ENCODE results near the gene PRUNE2.

PRUNE2 gene

DNA sequence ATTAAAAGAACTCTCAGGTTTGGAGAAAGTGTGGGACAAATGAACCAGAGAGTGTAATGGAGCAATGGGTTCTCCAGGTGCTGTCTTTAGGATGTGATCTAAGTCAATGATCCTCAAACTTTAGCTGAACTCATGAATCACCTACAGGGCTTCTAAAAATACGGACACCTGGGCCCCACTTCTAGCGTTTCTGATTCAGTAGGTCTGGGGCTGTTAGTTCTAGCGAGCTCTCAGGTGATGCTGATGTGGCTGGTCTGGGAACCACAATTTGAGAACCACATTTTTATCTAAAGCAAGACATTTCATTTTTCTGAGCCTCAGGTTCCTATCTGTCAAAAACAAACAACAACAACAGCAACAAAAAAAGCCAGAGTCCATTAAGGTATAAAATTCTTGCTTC, 176.8 kb downstream of the PRUNE2 start:
- no peak for DNase-seq

DNA sequence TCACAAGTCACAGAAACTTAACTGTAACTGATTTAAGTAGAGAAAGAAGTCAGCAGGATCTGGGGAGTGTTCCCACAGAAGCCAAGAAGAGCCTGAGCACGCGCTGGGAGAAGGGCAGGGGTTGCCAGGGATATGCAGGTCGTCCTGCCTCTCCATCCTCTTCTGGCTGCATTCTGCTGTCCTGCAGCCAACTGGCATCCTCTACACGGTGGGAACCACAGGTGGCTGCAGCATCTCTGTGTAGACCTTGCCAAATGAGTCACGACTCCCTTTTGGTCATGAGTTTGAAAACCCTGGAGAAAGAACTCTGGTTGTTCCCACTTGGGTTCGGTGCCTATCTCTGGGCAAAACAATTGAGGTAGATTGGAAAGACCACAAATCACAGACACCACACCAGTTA, 180.0 kb downstream of the PRUNE2 start:
- DNase-seq, result no peak

DNA sequence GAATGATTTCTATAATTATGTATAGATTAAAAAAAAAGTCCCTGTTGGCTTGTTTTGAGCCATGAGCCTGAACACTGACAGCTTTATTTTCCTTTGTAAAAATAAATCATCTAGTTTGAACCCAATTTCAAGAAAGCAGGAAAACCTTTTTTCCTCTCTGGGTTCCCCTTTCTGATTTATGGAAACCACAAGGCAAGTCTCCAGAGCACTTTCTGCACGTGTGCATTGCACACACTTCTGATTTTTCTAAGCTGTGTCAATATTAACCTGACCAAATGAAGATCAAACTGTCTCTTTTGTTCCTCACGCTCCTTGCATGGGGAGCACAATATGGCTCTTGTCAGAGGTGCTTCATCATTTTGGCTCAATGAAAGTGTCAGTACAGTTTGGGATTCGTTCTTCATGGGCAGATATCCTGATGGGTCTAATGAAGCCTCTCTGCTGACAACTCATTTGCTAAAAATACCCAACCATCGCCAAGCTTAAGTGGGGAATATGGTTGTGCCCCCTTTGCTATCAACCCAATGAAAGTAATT, 180.8 kb downstream of the PRUNE2 start:
- peak; percentile 58 to 71 for DNase-seq

DNA sequence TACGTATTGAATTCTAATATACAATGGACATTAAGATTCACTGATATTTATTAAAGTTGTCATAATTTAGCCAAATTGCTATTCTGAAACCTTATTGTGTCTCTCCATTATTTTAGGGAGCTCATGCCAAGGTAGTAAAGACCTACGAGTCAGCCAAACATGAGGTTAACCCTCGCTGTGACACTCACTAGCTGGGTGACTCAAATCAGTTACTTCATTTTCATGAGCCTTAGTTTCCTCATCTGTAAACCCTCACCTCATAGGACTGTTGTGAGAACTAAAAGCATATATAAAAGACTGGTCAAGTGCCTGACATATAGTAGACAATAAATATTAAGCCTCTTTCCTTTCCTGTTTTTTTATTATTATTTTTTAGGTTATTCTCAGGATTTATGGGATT, 185.7 kb downstream of the PRUNE2 start:
- DNase-seq, result no peak

DNA sequence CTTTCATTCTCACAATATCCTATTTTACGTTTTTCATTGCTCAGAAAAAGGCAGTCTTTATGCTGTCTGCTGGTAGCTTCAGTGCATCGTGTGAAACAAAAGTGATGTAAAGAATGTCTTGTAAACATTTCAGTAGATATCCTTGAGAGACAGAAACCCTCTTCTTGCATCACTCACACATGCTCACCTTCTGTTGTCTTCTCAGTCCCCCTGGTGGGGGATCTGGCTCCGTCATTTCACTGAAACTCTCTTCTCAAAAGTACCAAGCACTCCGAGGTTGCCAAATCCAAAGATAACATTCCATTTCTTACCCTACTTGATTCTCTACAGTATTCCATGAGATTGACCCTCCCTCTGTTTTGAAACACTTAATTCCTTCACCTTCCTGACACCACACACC, 187.7 kb downstream of the PRUNE2 start:
- DNase-seq, result no peak

DNA sequence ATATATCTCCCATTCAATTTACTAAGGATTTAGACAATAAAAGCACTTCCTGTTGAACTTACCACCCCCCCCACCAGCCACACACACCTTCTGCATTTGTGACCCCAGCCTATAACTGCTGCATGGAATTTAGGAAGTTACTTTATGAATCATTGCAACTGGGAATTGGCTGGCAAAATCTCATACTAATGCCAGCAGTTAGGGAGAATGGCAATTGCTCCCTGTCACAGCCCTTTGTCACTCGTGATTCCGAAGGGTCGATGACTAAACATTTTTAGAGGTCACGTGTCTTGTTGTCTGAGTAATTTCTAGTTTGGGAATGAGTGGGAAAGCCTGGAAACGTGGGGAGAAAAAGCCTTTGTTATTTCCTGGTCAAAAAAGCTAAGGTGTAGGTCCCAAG, 188.3 kb downstream of the PRUNE2 start:
- DNase-seq, result no peak

DNA sequence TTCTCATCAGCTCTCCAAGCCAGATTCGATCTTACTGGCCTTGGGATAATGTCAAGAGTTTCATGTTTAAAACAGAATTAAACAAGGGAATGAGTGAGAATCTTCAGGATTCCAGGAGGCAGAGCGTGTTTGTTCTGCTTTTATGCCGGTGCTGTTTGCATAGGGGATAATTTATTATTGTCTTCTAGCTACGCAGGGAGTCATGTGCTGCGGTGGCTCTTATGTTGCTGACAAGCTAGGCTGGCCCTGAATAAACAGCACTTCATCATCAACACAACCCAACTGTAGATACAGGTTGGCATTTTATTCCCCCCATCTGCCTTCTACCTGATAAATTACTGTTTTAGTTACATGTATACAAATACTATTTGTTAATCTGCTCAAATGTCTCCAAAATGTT, 188.7 kb downstream of the PRUNE2 start:
- no peak for DNase-seq

DNA sequence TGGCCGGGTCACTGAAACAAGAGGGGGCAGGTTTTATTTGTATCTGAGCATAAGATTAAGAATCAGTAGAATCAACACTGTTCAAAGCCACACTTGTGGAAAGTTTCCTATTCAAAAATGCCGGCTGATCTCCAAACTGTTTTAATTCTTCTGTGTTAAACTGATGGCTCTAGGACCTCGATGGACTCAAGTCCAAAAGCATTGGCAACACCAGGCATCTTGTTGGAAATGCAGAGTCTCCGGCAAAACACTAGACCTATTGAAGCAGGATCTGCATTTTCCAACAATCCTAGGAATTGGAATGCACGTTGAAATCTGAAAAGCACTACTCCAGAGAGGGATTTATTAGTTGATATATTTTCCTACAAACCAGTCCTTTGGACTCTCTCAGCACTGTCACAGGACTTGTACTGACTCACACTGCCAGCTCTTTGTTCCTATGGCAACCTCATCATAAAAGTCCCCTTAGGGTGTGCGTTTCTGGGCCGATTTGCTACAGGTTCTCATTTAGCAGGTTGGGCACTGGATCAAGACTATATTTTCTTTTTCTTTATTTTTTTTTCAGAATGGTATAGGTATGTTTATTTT, 189.7 kb downstream of the PRUNE2 start:
- DNase-seq, result no peak

DNA sequence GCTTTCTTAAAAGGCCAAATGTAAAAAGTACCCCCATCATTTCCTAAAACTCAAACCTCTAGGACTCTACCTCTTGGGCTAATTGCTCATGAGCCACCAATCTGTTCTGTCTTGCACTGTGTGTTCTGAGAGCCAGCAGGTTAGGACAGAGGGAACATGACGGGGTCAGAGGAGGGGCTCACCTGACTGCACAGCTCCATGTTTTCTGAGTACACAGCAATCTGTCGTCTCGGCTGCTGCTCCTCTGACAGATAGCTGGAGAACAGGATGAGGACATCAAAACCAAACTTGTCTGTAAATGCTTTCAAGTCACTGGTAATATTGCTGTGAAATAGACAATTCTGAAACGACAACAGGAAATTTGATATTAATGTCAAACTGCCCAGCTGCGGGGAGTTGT, 192.5 kb downstream of the PRUNE2 start:
- no peak for DNase-seq

DNA sequence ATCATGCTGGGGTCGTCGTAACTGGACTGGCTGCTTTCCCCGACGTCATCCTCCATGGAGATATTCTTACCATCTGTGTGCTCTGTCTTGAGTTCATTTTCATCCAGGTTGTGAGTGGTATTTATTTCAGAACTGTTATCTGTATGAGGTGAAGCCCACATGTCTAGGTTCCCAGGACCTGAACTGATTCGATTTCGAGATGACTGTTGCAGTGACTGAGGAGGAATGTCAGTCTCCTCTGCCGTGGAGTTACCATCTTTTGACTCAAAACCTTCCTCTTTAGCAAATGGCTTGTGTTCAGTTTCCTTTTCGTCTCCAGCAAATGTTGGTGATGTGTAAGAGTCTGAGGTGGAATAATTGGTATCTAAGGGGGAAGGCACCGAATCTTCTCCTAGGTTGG, 196.9 kb downstream of the PRUNE2 start:
- no peak for DNase-seq

DNA sequence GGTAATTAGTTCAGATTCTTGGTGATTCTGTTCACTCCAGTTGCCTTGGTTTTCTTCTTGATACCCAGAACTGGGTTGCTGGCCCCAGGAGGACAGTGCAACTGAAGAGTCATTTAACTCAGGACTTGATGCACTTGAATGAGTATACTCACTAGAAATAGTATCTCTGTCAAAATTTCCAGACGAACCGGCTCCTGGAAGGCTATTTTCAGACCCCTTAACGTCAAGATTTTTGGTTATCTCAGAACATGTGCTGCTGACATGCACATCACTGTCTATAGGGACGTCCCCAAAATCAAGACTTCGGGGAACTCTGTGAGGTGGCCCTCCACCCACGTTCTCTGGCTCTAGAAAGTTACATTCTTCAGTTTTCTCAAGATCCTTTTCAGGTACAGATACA, 198.4 kb downstream of the PRUNE2 start:
- no peak for DNase-seq

DNA sequence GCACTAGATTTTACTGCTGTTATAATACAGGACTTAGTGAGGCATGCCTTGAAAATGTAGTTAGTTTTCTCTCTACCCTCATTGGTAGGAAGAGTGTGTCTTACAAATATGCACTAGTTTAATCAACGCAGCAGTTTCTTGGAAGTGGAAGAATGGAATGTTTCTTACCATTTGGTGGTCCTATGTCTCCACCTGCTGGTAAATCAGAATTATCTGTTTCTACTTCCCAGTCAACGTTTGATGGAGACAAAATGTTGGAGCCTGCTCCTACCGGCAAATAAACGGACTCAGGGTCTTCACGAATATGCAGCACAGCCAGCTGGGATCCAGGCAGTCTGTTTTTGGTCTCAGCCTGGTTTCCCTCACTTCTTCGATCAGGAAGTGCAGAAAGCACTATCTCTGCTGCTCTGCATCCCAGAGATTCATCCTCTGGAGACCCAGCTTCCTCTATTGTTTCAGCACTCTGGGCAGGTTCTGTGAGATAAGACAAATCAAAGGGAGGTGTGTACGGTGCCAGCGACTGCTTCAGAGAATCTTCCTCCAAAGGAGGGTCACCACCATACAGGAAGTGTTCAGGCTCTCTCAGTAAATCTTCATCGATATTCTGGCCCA, 201.2 kb downstream of the PRUNE2 start:
- peak; percentile 24 to 66 for DNase-seq

DNA sequence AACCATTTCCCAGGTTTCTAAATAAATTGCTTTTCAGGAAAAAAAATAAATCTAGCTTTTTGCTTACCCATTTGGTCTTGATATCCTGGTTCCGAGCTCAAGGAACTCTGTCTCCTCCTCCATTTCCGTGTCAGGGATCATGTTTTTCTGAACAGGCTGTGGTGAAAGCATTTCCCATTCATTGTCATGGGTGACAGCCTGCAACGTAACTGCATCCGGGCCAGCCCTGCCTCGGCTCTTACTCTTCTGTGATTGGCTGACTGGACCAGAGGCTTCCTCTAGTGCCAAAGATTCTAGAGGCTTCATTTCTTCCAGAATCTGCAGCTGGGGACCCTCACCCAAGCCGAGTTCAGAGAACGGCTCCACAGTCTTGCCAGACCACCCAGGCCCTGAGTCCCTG, 202.6 kb downstream of the PRUNE2 start:
- DNase-seq, result no peak

DNA sequence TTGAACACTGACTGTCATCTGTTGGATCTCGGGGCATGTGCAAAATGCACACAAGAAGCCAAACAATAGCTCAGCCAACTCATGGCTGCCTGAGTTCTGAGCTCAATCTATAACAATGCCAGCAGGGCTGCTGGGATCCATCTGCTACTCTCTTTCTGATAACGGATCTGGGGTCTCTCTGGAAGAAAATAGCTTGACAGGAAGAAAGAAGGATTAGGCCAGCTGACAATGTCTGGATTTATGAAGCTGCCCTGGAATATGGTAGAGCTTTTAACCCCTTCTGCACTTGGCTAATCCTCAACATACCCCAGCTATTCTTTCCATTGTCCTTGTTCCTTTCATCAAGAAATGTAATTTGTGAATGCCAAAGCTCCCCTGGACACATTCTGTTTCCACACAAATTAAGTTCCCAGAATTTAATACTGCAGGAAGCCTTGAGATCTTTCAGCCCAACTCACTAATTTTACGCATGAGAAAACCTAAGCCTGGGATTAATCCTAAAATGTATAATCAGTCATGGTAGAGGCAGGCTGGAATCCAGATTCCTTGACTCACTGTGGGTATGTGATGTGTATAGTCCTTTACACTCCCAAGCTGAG, 204.4 kb downstream of the PRUNE2 start:
- DNase-seq, result no peak

DNA sequence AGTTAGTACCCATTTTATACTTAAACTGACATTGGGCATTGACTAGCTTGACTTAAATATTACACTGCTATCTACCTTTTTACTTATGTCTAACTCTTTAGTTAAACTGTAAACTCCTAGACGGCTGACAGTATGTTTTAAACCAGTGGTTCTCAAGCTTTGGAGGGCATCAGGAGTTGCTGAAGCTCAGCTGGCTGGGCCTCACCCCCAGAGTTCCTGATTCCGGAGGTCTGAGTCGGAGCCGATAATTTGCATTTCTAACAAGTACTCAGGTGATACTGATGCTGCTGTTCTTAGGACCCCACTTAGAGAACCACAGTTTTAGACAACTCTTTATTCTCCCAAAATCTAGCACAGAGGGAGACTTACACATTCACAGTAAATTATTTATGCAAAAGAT, 205.0 kb downstream of the PRUNE2 start:
- DNase-seq, result no peak

DNA sequence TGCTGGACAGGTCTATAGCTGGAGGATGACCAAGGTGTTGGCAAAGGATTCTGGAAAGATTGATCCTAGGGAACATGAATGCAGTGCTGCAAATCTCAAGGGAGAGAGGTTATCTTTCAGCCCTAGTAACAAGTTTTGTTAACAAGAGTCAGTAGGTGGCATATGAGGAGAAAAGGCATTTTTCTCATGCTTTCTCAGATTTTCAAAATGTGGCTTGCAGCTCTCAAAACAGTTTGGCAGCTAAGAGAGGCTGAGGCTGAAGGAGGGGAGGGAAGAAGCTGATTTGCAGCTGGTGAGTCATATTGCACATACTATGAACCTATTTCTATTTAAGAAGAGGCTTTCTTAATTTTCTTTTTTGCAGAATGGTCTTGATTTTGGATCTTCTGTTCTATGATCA, 205.9 kb downstream of the PRUNE2 start:
- no peak for DNase-seq

DNA sequence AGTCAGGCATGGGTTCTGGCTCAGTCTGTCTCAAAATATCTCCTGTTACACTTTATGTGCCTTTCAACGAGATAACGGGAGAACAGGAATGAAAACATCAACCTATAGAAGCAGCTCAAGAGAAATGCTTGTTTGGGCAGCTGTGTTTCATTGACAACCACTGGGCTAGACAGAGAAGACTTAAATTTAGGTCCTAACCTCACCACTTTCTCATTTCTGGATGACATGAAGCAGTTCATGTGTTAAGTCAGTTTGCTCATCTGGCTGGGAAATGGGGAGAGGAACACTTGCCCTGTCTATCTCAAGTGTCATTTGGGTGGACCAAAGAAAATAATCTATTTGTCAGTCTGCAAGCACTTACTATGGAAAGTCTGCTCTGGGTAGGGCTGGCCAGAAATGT, 208.4 kb downstream of the PRUNE2 start:
- DNase-seq, result no peak

DNA sequence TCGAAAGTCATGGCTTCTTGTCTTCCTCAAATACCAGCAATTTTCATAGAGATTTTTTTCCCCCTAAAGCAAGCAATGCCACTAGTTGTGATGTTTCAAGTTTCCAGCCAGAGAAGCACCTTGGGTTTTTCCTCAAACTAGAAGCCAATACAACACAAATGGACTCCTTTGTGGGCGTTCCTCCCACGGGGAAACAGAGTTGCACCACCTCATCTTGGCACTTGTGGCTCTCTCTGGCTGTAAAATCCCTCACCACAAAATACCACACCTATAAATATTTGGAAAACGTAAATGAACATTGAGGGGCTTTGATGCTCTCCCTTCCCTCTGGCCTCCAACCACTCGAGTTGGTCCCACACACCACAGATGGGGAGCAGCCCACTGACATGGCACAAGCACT, 208.8 kb downstream of the PRUNE2 start:
- DNase-seq, result no peak

DNA sequence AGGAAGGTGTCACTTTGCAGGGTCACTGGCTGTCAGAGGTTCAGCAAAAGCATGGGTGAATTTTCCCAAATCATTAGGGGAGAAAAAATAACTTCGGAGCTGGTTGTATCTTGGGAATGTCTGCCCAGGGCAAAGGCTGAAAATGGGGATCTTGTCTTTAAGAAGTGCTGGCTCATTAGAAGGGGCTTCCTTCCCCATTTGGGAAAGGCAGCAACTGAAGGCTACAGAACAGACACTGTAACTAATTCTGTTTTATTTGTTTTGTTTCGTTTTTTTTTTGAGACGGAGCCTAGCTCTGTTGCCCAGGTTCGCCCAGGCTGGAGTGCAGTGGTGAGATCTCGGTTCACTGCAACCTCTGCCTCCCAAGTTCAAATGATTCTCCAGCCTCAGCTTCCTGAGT, 212.0 kb downstream of the PRUNE2 start:
- no peak for DNase-seq

DNA sequence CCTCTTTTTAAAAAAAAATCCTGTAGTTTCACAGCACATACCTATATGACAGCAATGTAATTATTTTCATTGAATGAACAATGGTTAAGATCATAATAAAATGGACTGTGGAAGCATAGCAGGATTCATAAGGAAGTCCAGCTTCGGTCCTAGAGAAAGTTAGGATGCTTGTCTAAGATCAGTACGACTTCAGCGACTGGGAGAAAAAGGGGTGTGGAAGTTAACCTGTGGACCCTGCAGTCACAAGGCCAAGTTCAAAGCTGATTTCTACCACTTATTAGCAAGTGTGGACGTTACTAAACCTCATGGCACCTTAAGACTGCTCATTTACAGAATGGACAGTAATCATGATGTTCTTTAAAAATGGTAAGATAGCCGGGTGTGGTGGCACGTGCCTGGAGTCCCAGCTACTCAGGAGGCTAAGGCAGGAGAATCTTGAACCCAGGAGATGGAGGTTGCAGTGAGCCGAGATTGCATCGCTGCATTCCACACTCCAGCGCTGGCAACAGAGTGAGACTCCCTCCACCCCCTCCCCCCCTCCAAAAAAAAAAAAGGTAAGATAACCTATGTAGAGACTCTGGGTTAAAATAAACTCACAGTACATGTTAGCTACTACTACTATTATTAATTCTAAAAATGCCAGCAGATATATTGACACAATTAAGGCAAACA, 213.3 kb downstream of the PRUNE2 start:
- DNase-seq, result no peak

DNA sequence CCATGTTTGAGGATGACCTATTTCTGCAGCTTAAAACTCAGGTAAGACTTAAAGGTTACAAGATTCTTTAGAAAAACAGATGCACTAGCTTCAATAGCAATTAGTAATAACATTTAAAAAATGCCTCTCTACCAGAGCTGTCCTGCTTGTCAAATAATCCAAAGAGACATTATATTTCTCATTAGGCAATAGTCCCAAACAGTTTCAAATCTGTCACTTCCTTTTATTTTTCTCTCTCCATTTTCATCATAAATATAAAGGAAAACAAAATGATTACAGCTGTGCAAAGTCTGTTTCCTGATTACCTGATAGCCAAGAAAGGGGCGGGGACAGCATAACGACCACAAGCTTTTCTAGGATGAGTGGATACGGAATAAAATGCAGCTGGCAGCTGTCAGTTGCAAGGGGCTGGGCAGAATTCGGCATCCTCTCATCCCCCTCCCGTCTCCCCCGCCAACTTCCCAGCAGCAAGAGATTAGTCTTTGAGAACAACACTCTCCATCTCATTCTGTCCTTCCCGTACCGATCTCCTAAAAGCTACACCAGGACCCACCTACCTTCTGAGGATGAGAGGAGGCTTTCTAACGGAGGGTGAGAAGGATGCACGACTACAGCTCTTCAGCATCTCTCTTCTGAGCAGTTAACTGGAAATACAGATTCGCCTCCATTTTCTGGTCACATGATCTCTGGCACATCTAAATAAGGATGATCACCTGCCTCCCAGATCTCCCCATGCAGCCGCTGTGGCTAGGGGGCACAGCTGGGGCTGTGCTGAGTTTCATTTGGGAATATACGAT, 214.2 kb downstream of the PRUNE2 start:
- DNase-seq, result peak; percentile 16 to 31

DNA sequence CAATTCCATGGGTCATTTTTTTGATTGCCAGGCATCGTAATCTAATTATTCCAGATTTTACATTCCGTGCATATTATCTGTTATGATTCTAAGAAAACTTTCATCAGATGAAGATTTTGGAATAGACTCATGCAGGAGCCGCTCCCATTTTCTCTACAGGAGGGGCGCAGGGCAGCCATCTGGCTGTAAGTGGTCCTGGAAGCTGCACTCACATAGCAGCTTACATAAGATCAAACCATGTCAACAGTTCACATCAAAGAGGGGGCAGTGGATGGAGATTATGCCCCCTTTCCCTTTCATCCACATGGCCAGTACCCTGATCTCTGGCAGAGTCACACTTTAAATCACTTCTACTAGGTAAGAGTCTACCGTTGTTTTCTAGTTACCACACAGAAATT, 214.9 kb downstream of the PRUNE2 start:
- no peak for DNase-seq

DNA sequence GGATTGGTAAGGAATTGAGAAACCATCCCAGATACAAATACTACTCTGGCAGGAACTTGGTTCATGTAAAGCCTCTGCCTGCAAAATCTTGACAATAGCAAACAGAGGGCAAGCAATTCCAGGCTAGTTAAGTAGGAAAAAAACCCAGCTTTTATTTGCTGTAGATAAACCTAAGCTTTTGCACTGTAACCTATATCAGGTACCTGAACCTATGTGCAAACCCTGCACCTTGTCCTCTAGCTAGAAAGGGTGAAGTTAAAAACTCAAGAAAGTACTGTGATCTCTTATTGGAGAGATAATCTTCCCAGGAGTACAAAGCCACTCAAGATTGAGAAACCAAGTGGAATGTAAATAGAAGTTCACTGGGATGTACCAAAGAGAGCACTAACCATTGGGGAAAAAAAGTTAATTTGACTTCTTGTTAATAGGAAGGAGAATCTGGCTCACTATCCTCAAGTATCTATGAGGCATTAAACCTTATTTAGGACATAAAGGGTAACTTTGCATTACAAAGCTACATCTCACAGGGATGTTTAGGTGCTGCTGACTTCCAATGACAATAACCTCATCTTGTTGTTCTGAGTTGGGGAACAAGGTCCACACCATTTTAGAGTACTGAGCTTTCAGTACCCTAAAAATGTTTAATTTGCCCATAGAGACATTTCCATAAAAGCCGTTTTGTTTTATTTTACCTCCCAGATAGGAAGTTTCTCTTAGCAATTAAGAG, 215.5 kb downstream of the PRUNE2 start:
- no peak for DNase-seq
